NT2/D1 (cell line): ENCODE measurements around the gene HS6ST2.

Experiments used
- DNase-seq: peaks from one replicate; pipeline ENCODE4 v3.0.0-alpha.2; 2011; ENCODE audit warnings: low read depth, low spot score
- H3K27me3 ChIP-seq: 2 replicates; pipeline ENCODE4 v1.6.0; 2011; ENCODE audit warnings: mild to moderate bottlenecking; ENCODE audit not compliant: insufficient read length, insufficient read depth
- H3K36me3 ChIP-seq: 2 replicates; pipeline ENCODE4 v1.6.1; 2011; ENCODE audit warnings: mild to moderate bottlenecking, low read length, mixed read lengths; ENCODE audit not compliant: insufficient read depth, insufficient read length
- H3K4me1 ChIP-seq: 2 replicates; pipeline ENCODE4 v1.5.1; 2011; ENCODE audit not compliant: insufficient read depth, insufficient read length
- H3K4me3 ChIP-seq: 2 replicates; pipeline ENCODE4 v1.5.1; 2011; ENCODE audit warnings: low read depth; ENCODE audit not compliant: insufficient read length
- H3K9ac ChIP-seq: 2 replicates; pipeline ENCODE4 v1.6.0; 2011; ENCODE audit warnings: low read depth; ENCODE audit not compliant: insufficient read length
- H3K9me3 ChIP-seq: 2 replicates; pipeline ENCODE4 v1.5.1; 2011; ENCODE audit warnings: mild to moderate bottlenecking, low read length; ENCODE audit not compliant: insufficient read depth
- SUZ12 ChIP-seq: IDR thresholded peaks from 2 replicates; pipeline ENCODE4 v1.6.1; 2011; ENCODE audit not compliant: insufficient read length, insufficient read depth; ENCODE audit errors: extremely low read depth
- YY1 ChIP-seq: IDR thresholded peaks from 2 replicates; pipeline ENCODE4 v1.6.1; 2011; ENCODE audit not compliant: insufficient read length, insufficient read depth
- ZNF274 ChIP-seq: IDR thresholded peaks from 2 replicates; pipeline ENCODE4 v1.6.1; 2011; ENCODE audit warnings: mild to moderate bottlenecking, low read depth, low read length

HS6ST2 gene

DNA sequence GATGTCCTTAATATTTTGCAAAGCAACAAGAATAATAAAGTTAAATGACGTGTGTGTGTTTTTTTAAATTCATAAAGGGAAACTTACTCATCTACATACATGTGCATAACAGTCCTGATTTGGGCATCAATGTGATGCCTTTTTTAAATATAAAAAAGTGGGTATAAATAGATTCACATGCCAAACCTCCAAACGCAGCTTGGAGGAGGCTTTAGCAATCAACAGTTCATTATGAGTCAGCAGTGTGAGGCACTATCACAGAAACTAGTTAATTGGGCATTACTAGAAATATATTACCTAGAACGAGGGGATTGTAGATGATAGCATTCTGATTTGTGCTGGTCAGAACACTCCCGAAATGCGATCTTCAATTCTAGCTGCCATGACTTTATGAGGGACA is 115.1 kb downstream of the HS6ST2 start:
- no peak for DNase-seq
- Histone ChIP-seq H3K9ac (no peak overlapping the region), H3K4me1 (no peaks in the 10 kb centered on the region), H3K9me3 (no peaks in the 10 kb centered on the region), H3K36me3 (no peaks in the 10 kb centered on the region), H3K4me3 (no peak overlapping the region), H3K27me3 (no peaks in the 10 kb centered on the region)
- TF ChIP-seq SUZ12 (no peak), YY1 (no peak), ZNF274 (no peak)

GRCh38 chrX:132842460-132843238 is 115.8 kb downstream of the HS6ST2 start:
- H3K9ac ChIP-seq: no peak overlapping the region
- no peaks in the 10 kb centered on the region for H3K36me3 ChIP-seq
- DNase-seq: no peak
- TF ChIP-seq YY1: no peak
- TF ChIP-seq ZNF274: no peak
- H3K4me3 ChIP-seq: no peak overlapping the region
- no peaks in the 10 kb centered on the region for H3K9me3 ChIP-seq
- H3K4me1 ChIP-seq: no peaks in the 10 kb centered on the region
- no peaks in the 10 kb centered on the region for H3K27me3 ChIP-seq

DNA sequence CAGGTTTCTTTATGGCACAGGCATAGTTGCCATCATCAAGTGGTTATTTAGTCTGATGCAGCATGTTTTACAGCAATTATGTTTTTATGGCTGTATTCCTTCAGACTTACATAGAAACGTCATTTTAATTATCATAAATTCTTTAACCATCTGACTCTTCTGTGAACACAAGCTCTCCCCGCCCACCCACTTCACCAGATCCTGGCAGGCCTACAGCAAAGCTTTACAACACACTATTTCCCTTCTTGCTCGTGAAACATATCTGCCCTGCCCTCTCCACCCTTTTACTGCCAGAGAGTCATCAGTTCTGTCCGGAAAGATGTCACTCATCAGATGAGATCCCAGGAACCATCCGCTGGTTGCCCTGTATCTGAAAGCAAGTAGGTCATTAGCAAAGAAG is 120.5 kb downstream of the HS6ST2 start:
- TF ChIP-seq SUZ12: no peak
- no peak for TF ChIP-seq ZNF274
- no peak for TF ChIP-seq YY1
- DNase-seq: no peak
- Histone ChIP-seq H3K4me1 (no peaks in the 10 kb centered on the region), H3K9me3 (no peaks in the 10 kb centered on the region), H3K9ac (no peak overlapping the region), H3K4me3 (no peak overlapping the region), H3K36me3 (no peaks in the 10 kb centered on the region), H3K27me3 (no peaks in the 10 kb centered on the region)

DNA sequence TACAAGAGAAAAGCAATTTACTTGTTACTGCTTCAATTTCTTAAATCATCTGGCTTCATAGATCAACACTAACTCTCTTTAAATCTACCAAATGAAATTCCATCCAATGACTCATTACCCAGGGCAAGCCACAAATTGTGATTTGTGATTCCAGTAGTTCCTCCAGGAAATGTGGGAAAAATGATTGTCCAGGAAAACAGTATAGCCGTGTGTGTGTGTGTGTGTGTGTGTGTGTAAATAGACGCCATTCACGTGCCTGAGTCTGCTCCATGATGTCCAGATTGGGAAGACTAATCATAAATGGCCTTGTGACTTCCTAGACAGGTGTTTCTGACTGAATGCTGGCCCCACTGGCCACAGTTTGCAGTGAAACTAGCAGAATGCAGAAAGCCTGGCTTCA is 121.3 kb downstream of the HS6ST2 start:
- DNase-seq: no peak
- Histone ChIP-seq H3K9me3 (no peaks in the 10 kb centered on the region), H3K4me3 (no peak overlapping the region), H3K36me3 (no peaks in the 10 kb centered on the region), H3K9ac (no peak overlapping the region), H3K4me1 (no peaks in the 10 kb centered on the region), H3K27me3 (no peaks in the 10 kb centered on the region)
- TF ChIP-seq SUZ12: no peak
- no peak for TF ChIP-seq YY1
- no peak for TF ChIP-seq ZNF274

GRCh38 chrX:132836471-132836870 is 122.0 kb downstream of the HS6ST2 start:
- Histone ChIP-seq H3K27me3 (no peaks in the 10 kb centered on the region), H3K4me3 (no peak overlapping the region), H3K9me3 (no peaks in the 10 kb centered on the region), H3K4me1 (no peaks in the 10 kb centered on the region), H3K9ac (no peak overlapping the region), H3K36me3 (no peaks in the 10 kb centered on the region)
- TF ChIP-seq SUZ12 (no peak), YY1 (no peak), ZNF274 (no peak)
- no peak for DNase-seq

DNA sequence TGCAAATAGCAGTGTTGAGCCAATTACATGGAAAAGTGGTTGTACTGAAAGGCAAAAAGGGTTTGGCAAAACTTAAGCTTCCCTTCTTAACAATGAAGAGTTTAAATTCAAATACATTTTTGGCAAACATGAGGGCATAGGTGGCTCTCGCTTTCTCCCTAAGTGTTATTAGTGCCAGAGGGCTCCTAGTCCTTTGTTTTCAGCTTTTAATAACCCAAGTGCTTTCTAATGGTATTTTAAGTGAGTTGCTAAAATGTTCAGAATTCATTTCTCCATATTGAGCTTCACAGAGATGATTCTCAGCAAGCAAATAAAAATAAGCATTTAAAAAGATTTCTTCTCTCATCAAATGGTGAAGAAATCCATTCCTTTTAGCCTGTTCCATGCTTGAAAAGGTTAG is 123.7 kb downstream of the HS6ST2 start:
- Histone ChIP-seq H3K27me3 (no peaks in the 10 kb centered on the region), H3K36me3 (no peaks in the 10 kb centered on the region), H3K9me3 (no peaks in the 10 kb centered on the region), H3K4me1 (no peaks in the 10 kb centered on the region), H3K4me3 (no peak overlapping the region), H3K9ac (no peak overlapping the region)
- no peak for TF ChIP-seq SUZ12
- no peak for TF ChIP-seq ZNF274
- TF ChIP-seq YY1: no peak
- no peak for DNase-seq

DNA sequence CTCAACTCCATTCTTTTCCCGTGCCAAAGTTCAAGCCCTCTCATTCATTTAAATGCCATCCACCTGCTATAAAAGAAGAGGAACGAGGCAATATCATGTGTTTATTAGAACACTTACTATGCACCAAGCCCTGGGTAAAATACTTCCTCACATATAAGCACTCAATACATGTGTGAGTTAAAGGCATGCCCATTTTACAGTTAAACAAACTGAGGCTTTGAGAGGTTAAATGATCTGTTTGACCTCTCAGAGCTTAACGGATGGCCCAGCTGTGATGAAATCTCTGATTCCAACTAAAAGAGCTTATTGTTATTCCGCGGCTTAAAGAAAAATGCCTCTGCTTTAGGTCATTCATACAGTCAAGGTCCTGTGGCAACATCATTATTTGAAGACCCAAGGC is 124.3 kb downstream of the HS6ST2 start:
- H3K9me3 ChIP-seq: no peaks in the 10 kb centered on the region
- no peaks in the 10 kb centered on the region for H3K36me3 ChIP-seq
- no peak overlapping the region for H3K4me3 ChIP-seq
- DNase-seq: no peak
- H3K4me1 ChIP-seq: no peaks in the 10 kb centered on the region
- TF ChIP-seq SUZ12 (no peak), ZNF274 (no peak), YY1 (no peak)
- no peaks in the 10 kb centered on the region for H3K27me3 ChIP-seq
- H3K9ac ChIP-seq: no peak overlapping the region
